Amniotic epithelial cell (primary cell): ENCODE data around the gene DISP3.
A peak's percentile ranks its signal among the peaks of the same experiment; 100 is the strongest.

Source experiments
- DNase-seq: peaks from one replicate; pipeline ENCODE4 v3.0.0-alpha.2; 2010; ENCODE audit warnings: low read depth

The DISP3 gene, protein sequence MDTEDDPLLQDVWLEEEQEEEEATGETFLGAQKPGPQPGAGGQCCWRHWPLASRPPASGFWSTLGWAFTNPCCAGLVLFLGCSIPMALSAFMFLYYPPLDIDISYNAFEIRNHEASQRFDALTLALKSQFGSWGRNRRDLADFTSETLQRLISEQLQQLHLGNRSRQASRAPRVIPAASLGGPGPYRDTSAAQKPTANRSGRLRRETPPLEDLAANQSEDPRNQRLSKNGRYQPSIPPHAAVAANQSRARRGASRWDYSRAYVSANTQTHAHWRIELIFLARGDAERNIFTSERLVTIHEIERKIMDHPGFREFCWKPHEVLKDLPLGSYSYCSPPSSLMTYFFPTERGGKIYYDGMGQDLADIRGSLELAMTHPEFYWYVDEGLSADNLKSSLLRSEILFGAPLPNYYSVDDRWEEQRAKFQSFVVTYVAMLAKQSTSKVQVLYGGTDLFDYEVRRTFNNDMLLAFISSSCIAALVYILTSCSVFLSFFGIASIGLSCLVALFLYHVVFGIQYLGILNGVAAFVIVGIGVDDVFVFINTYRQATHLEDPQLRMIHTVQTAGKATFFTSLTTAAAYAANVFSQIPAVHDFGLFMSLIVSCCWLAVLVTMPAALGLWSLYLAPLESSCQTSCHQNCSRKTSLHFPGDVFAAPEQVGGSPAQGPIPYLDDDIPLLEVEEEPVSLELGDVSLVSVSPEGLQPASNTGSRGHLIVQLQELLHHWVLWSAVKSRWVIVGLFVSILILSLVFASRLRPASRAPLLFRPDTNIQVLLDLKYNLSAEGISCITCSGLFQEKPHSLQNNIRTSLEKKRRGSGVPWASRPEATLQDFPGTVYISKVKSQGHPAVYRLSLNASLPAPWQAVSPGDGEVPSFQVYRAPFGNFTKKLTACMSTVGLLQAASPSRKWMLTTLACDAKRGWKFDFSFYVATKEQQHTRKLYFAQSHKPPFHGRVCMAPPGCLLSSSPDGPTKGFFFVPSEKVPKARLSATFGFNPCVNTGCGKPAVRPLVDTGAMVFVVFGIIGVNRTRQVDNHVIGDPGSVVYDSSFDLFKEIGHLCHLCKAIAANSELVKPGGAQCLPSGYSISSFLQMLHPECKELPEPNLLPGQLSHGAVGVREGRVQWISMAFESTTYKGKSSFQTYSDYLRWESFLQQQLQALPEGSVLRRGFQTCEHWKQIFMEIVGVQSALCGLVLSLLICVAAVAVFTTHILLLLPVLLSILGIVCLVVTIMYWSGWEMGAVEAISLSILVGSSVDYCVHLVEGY (N-terminal part only)

DNA sequence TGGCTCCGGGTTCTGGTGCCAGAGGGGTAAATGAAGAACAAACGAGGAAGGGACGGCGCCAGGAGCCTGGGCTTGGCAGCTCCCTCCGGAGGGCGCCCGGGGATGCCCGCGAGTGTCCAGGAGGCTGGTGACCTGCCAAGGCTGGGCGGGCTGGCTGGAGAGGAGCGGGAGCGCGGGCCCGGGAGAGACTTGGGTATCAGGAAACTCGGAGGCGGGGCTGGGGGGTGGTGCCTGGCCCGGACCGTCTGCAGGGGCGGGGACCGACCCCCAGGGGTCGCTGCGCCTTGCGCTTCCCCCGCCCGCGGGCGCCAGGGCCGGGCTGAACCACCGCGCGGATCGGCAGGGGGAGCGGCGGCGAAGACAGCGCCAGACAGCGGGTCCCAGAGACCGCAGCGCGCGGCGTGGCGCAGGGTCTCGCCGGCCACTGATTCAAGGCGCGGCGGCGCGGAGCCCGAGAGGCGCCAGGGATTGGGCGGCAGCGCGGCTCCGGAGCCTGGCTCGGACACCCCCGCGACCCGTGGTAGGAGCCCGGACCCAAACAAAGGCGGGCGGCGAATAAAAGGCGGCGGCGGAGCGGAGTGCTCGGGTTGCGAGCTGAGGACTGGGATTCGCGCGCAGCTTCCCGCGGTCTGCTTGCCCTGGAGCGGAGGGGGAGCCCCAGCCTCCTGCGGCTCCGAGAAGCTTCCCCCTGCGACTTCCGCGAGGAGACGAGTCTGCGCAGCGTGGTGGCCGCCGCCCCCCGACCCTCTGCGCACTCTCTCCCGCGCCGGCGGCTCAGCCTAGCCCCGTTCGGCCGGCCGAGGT is at the start of gene DISP3:
Gene DISP3, plus strand, starts transcription at position 585 of the 804 bp plus-strand sequence. CDS start 21,838 bp downstream, outside the sequence.
- peak; percentile 14 for DNase-seq

DNA sequence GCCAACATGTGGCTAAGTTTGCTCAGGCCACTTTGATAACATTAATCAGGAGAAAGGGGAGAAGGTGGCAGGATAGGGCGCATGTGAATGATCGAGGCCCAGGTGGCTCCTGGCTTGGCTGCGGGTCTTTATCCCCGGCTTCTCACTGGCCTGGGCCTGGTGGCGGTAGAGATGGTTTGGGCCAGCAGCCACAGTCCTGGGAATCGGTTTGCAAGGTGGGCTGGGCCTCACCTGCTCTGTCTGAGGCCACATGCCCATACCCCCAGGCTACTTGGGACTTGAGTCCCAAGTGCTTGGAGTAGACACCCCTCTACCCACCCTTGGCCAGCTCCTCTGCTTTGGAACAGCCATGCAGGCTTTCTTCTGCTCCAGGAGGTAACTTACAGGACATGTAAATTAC is 49.7 kb upstream of the DISP3 start:
- DNase-seq, result no peak

DNA sequence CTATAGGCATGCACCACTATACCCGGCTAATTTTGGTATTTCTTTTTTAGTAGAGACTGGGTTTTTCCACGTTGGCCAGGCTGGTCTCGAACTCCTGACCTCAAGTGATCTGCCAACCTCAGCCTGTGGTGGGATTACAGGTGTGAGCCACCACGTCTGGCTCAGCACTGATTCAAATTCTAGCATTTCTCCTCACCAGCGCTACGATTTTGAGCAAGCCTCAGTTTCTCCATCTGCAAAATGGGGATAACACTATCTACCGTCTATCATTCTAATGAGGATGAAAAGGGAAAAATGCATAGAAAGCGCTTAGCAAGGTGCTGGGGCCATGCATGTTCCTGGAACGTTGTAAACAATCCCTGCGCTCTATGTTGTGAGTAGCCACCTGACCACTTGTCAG is 49.0 kb upstream of the DISP3 start:
- no peak for DNase-seq

DNA sequence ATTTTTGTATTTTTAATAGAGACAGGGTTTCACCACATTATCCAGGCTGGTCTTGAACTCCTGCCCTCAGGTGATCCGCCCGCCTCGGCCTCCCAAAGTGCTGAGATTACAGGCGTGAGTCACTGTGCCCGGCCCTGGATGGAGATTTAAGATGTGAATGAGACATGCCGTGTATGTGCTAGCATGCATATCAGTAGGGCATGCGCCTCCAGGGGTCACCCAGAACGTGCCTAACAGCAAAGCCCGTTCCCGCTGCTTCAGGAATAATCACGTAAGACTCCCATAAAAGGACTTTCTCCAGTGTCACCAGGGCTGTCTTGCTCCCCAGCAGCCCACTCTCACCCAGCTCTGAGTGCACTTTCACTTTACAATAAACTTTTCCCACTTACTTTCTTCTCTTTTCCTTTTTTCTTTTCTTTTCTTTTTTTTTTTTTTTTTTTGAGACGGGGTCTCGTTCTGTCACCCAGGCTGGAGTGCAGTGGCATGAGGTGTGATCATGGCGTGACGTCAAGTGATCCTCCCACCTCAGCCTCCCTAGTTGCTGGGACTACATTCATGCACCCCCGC is 46.9 kb upstream of the DISP3 start:
- DNase-seq, result no peak

DNA sequence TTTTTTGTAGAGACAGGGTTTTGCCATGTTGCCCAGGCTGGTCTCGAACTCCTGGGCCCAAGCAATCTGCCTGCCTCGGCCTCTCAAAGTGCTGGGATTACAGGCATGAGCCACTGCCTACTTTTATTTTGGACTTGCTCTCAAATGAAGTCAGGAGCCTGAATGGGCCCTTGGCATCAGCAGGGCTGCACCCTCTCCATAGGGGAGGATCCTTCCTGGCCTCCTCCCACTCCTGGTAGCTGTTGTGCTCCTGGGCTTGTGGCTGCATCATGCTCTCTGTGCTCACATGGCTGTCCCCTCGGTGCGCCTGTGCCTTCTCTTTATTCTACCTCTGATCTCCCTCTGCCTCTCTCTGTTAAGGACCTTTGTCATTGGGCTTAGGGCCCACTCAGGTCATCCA is 46.4 kb upstream of the DISP3 start:
- DNase-seq, result no peak

DNA sequence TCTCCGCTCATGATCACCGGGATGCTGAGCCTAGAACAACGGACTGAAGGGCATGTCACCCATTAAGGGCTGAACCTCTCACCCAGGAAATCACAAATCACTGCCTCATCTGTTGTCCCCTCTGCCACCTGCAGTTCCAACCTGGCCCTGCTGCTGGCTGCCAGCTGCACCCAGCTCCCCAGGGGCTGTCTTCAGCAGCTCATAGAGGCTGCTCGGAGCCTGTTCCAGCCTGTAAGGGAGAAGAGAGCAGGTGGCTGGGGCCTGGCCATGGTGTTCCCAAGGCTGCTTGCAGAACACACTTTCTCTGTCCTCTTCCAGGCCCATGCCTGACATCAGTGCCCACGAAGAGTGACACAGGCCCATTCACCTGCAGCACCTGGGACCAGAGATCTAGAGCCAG is 44.5 kb upstream of the DISP3 start:
- no peak for DNase-seq

DNA sequence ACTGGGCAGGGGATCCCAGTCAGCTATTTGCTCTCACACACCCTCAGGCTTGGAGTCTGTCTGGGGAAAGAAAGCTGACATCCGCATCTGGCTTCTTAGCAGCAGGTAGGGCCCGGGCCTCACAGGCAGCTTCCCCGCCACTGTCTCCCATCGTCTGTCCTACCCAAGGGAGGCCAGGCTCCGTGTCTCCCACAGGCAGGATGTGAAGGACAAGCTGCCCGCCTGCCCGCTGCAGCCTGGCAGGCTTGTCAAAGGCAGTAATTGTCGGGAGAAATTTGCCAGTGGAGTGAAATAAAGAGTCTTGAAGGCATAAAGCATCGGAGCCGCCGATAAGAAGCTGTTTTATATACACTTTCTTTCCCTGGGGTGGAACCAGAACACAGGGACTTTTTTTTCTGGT is 44.0 kb upstream of the DISP3 start:
- no peak for DNase-seq

DNA sequence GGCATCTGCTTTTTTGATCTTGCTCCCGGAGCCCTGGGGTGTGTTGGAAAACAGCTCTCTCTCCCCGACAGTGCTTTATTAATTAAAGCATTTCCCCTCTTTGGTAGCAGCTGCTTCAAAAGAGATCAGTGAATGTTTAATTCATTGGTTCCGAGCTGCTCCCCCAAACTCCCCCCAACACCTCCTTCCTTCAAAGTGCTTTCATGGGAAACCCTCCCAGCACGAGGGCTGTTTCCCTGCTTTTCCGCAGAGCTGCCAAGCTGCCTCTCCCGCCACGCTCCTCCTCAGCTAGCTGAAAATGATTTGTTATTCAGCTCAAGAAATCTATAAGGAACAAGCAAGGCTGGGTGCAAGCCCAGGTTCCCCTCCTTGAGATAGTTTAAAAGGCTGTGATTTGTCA is 40.0 kb upstream of the DISP3 start:
- no peak for DNase-seq

DNA sequence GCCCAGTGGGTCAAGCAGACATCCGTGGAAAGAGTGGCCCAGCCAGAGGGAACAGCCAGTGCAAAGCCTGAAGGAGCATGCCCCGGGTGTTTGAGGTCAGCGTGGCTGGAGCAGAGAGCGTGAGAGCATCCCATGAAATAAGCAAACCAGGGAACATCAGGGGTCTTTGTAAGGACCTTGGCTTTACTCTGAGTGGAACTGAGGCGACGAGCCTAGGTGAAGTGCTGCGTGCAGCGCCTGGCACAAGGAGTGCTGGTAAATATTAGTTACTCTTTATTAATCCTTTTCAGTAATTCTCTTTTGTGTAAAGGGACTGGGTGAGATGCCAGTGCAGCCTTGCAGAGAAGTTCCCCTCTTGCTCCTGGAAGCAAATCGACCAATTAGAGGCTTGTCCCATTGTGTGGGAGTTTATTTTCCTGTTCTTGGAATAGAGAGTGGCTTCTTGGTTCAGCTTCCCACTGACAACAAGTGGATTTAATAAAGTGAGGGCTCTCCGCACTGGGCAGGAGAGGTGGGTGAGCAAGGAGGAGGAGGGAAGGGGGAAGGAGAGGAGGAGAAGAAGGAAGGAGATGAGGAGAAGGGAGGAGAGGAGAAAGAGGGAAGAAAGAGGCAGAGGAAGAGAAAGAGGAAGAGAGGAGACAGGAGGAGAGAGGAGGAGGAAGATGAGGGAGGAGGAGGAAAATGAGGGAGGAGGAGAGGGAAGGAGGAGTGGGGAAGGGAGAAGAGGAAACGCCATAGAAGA is 37.6 kb upstream of the DISP3 start:
- DNase-seq, result no peak

DNA sequence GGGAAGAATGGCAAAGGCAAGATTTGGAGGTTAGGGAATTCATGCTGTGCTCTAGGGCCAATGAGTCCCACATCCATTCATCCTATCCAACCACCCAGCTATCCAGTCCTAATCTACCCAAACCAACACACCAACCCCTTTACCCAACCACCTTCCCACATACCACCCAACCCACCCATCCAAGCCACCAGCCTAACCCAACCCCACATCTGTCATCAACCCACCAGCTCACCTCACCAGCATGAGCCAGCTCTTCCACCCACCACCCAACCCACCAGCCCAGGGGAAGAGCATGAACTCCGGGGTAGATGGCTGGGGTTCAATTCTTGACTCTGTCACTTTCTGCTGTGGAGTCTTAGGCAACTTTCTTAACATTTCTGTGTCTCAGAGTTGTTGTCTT is 35.9 kb upstream of the DISP3 start:
- DNase-seq, result no peak

DNA sequence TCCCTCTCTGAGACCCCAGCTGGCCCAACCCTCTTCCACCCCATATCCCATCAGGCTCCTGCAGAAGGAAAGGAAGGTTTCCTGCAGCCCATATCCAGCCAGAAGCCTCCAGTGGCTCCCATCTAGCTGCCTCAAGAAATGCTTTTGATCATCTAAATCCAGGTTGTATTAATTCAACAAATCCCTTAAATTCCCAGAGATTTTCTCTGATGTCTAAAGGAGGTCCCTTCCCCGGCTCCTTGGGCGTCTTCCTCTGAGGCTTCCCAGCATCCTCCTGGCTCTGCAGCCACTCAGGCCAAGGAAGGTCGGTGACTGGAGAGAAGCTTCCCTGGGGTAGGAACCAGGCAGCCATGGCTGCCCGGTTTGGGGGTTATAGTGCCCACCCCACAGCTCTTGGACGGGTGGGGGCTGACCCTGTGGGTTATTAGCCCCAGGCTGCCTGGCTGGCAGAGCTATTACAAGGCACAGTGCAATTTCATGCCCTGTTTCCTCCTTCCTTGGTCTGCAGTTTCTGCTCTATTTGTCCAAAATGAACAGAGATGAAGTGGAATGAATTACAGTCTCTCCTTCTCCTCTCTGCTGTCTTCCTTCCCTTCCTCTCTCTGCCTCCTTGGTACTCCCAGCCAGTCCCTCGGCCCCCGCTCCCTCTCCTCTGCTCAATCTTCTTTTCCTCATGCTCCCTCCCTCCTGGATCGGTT is 34.8 kb upstream of the DISP3 start:
- DNase-seq, result no peak

DNA sequence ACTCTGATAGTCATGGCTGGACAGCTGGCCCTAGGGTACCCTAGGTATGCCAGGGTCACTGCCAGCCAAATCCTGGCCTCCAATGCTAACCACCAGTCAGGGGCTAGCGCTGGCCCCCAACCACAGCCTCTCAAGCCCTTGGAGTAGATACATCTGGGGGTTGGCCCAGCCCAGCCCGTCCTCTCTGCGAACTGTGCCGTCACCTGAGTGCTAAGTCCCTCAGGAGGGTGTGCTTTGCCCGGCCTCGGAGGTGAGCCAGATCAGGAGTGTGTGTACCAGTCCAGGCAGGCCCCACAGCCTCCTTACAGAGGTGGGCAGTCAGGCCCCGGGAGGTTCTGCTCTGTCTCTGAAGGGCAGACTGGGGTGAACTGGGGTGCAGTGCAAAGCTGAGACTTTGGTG is 34.0 kb upstream of the DISP3 start:
- DNase-seq, result no peak

DNA sequence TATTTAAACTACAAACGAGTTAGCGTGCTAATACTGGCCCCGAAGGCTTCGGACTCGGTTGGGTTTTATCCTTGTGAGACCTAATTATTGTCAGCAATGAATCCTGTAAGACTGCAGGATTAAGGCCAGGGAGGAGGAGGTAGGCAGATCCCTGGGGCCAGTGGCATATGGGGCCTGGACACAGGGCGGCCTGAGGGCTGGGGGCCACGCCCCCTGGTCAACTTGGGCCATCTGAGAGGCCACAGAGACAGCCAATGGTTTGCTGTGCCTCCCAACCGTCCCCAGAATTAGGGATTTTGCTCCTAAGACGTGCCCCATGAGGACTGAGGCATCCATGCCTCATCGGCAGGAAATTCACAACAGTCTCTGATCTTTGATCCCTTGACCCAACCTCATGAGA is 31.1 kb upstream of the DISP3 start:
- no peak for DNase-seq

DNA sequence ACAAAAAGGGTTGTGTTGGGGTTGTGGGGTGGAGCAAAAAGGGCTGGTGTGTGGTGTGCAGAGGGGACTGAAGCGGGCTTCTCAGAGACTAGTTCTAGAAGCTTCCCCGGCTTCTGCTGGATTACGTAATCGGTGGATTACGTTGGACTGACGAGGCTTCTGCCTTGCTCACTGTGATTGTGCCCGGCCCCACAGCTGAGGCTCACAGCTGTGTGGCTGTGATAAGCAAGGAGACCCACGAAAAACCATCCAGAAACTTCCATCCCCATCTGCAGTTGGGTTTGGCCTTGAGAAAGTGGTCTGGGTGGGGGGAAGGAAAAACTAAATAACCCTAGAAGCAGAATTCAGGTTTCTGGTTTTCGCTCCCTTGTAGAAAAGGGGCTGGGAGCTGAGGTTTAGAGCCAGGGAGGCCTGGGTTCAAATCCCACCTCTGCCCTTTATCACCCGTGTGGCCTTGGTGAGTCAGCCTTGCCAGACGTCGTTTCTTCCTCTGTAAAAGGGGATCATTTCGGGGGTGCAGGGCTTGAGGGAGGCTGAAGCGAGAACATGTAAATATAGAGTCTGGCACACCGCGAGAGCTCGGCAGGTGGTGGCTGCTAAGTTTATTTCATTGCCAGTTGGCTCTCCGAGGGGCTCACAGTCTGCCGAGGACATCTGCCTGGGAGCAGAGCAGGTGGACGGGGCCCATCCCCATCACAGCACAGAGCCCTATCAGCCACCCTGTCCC is 30.4 kb upstream of the DISP3 start:
- DNase-seq, result peak; percentile 4

DNA sequence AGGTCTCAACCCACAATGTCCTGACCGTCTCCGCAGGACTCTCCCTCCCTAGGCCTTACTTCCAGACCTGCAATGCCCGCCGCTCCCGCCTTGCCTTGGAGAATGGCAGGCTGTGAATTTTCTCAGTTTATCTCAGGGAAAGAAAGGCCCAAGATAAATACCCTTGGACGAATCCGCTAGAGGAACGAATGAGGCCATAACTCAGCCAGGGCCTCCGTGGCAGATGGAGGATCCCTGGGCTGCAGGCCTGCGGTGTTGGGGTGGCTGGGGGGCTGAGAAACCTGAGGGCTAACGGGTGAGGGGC is 29.9 kb upstream of the DISP3 start:
- no peak for DNase-seq

DNA sequence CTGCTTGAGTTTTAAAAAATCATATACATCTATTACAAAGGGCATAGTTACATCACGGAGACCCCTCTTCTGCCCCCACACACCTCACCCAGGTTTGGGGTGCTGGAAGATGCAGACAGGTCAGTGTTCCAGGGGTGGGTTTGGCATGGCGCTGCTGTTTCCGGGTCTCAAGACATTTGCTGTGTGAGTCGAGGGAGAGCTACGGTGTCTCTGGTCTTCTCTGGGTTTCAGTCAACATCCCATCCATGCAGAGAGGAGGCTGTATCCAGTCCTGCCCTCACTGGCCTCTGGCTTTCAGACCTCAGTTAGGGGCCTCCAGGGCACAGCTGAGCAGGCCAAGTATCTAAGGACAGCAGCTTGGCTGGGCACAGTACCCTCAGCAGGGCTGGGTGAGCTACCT is 28.6 kb upstream of the DISP3 start:
- no peak for DNase-seq

DNA sequence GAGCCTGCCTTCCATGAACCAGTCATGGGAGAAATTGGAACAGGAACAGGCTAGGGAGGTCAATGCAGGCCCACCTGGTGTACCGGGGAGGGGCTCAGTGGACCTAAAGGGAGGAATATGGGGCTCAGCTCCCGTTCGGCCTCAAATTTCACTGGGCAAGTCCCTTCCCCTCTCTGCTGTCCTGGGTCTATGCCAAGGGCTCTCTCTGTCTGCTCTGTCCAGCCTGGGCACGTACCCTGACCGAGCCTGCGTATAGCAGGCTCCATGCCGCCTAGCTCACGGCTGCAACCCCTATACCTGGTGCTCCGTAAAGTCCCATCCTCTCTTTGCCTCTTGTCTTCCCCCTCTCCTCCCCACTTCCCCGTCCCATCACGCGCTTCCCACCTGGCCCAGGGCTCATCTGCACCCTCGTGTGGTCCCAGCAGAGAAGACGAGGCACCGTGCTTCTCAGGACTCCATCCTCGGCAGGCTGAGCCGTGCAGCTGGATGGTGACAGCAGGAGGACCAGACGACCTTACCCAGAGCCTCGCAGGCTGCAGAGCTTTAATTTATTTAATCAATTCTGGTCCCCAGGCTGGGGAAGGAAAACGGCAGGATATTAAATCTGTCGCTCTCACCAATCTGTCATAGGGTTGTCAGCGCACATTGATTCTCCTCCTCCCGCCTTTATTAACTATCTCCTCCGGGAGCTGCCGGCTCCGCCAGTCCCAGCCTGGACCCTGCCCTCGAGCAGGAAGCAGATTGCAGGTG is 25.0 kb upstream of the DISP3 start:
- DNase-seq, result no peak

DNA sequence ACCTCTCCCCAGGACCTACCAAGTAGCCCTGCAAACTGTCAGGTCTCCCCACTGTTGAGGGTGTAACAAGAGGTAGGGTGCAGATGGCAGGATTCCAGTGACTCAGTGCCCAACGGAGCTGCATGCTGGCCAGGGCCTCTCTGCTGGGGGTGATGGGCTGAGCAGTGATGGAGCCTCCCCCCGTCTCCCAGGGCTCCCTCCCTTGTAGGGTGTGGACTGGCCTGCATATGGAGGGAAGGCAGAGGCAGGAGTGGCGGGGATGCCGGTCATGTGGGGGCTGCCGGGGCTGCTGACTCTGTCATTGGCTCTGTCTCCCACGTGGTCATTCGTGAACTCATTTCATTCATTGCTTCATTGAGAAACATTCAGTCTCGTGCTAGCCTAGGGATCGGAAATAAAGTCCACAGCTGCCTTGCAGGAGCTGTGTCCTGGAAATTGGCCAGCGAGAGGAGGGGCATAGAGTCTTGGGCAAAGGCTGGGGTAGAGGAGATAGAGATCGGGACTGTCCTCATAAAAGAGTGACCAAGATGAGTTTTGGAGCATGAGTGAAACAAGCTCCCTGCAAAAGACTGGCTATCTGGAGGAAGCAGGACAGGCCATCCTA is 22.9 kb upstream of the DISP3 start:
- no peak for DNase-seq
